Bone marrow (tissue), 2 donors: ENCODE measurements around the gene MYH10.

ENCODE experiments used
- DNase-seq, 2 donors: peaks; one replicate each; lab custom pipeline; 2025; lab: John Stamatoyannopoulos, UW

MYH10 gene

GRCh38 chr17:8609910-8610309, 20.6 kb downstream of the MYH10 start:
- no peak for DNase-seq

- no peak for DNase-seq
Measured at GRCh38 chr17:8608001-8608400, 22.5 kb downstream of the MYH10 start.

GRCh38 chr17:8606401-8606800, 24.1 kb downstream of the MYH10 start:
- no peak for DNase-seq

DNA sequence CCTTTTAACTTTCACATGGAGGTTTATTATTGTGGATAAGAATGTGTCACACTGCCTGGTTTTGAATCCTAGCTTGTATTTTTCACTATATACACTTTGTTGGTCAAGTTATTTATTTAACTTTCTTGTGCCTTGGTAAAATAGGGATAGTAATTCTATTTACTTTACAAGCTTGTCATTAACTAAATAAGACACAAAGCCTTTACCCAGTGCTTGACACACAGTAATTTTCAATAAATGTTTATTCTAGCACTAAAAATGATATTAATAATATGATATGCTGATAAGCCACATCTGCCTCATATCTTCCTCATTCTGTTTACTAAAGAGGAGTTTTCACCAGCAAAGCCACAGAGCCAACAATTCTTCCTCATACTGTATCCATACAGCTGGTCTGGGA, 27.8 kb downstream of the MYH10 start:
- no peak for DNase-seq

GRCh38 chr17:8599351-8600011, 31.0 kb downstream of the MYH10 start:
- no peak for DNase-seq

DNA sequence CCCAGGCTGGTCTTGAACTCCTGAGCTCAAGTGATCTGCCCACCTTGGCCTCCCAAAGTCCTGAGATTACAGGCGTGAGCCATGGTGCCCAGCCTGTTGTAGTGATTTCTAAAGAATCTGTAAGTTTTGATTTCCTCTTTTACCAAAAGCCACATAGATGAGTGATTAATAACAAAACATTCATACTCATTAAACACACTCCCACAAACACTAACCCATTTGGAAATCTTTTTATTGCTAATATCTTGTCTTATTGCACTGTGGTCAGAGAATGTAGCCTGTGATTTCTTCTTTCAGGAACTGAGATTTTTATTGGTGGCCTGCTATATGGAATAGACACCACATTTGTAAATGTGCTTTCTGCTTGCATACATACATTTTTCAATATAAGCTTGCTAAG, 31.6 kb downstream of the MYH10 start:
- no peak for DNase-seq

- no peak for DNase-seq
Measured at GRCh38 chr17:8593830-8594229, 36.7 kb downstream of the MYH10 start.

DNA sequence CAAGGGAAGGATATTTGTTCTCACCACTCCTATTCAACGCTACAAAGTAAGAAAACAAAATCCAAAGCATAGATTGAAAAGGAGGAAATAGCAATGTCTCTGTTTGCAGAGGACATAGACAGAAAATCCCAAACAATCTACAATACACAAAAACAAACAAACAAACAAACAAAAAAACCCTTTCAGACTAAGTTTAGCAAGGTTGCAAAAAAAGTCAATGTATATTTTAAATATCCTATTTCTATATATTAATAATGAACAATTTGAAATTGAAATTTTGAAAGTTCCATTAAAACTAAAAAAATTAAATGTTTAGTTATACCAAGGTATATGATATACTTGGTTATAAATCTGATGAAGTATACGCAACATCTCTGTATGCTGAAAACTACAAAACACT, 37.2 kb downstream of the MYH10 start:
- DNase-seq: no peak

DNA sequence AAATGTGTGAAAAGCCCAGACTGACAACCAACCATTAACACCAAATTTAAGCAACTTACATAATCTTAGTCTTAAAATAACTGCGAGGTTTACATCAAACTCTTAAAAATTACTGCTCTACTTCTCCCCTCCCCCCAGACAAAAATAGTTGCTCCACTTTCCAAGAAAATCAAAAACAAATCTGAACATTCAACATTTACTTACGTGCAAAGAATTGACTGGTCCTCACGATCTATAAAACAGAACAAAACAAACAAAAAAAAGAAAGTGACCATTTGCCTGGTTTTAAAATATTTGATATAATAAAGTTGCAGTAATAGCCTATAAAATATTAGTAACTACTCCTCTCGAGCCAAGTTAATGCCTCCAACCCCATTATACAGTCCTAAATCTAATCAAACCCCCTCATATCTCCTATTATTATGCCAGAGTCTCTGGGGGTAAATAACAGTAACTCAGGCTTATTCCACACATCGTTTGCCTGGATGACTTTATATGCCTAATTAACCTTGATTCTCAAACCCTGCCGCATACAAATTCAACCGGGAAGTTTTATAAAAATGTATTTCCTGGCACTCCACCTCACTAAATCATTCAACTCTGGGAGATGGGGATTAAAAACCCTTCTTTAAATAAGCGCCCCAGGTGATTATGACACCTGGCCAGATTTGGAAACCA, 41.5 kb downstream of the MYH10 start:
- DNase-seq: no peak

DNA sequence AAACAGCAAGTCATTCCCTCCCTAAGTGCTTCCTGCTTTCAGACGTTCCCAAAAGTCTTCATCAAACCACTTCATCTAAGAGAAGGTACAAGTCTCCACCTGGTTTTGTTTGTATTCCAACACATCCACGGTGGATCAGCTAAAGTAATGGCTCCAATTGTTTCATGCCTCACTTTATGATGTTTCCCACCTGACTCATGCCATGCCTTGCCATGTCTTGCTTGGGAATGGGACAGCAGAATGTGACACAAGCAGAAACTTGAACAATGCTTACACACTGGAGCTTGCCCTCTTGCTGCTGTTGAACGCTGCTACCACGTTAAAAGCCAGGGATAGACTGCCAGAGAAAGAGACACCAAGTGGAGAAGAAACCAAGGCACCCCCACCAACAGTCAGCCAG, 43.8 kb downstream of the MYH10 start:
- DNase-seq: no peak

DNA sequence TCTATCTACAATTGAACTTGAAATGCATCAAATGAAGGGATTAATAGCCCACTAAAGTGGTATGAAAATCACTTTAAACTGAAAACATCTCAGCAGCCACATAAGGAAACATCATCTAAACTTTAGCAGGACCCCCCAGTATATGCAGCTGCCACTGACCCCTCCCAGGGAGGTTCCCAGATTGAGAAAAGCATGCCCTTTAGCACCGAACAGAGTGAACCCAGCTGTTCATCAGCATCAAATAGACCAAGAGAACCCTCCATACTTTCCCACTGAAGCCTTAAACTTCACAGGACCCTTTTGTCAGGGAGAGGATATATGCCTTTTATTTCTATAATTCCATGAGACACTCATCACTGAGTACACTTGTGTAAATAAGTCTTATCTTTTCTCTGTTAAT, 44.6 kb downstream of the MYH10 start:
- DNase-seq: no peak

- DNase-seq: no peak
Measured at GRCh38 chr17:8583954-8584353, 46.6 kb downstream of the MYH10 start.

DNA sequence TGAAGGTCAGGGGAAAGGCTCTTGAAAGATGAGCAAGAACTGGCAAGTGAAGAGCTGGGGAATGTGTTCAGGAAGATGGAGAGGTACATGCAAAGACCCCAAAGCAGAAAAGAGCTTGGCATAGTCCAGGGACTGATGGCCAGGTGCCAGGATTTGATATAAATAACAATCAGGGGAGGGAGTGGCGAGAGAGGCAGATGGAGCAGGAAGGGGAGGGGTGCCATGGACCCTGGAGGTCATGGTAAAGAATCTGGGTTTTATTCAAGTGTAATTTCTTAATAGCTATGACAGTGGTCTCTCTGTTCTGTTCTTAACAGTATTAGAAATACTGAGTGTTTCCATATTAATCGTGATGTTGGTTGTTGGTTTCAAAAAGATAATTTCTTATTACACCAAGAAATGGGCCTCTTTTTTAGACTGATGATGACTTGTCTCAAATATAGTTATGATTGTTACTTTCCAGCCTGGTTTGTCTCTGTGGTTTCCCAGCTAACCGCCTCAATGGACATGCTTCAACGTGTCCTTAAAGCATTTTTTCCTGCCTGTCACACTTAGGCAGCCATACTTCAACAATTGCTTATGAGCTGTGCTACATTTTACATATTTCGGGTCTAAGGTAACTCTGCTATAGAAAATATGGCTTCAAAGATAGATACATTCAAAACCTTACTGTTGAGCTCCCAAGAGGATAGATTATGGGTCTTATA, 49.4 kb downstream of the MYH10 start:
- DNase-seq: no peak

DNA sequence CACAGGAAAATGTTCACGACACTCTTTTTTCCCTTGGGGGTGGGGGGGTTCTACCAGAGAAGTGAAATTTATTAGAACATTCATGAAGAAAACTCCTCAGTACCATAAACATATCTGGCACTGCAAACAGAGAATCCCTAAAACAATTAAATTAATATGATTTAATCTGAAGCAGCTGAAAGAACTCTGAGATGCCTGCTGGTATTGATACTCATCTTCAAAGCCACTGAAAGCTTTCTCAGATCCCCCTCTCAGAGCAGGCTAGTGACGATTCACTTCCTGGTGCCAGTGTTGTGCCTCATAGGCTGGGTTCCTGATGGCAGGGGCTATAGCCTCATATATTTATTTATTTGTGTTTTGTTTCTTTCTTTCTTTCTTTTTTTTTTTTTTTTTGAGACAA, 52.7 kb downstream of the MYH10 start:
- DNase-seq: no peak

DNA sequence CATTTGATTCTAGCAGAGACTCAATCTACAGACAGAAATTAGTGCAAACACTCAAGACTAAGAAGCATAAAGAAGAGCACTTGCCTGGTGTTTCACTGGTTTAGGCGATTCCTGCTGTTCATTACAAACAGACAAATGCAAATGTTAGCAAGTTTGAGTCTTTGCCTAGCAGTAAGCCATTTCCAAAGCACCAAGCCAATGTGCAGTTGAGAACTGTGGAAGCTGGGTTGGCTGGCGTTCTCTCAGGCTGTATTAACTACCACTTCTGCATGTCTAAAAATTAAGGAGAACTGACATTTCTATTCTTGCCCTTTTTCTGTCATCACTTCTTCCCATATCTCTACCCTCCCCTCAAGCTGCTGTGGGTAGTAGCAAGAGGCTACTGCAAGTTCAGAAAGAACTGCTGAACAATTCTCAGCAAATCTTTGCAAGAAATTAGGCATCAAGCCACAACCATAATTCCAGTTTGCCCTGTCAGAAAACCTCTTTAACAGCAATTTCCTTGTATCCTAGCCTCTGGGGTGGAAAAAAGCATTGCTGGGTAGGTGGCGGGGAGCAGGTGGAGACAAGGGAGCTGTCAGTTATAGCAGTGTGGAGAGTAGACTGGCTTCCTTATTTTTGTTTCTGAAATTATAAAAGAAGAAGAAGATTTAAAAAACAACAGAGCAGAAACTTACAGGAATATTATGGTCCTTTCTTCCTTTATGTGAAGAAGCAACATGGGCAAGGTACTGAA, 53.8 kb downstream of the MYH10 start:
- DNase-seq: no peak

- no peak for DNase-seq
Measured at GRCh38 chr17:8574687-8575086, 55.8 kb downstream of the MYH10 start.

DNA sequence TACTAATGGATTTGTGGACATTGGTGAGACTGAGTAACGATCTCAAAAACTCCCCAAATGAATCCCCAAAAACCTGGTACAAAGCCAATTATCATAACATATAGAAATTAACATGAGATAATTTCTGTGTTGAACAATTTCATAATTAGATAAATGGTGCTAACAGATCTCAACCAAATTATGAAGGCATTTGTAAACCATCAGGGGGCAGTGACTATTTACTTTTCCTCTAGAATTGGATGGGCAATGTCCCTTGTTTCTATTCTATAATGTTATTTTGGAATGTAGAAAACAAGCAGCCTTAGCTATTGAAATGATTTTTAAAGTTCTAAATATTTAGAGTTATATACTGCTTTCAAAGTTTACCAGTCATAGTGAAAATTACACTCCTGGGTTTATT, 57.8 kb downstream of the MYH10 start:
- DNase-seq: no peak

- no peak for DNase-seq
Measured at GRCh38 chr17:8563981-8564602, 66.4 kb downstream of the MYH10 start.

DNA sequence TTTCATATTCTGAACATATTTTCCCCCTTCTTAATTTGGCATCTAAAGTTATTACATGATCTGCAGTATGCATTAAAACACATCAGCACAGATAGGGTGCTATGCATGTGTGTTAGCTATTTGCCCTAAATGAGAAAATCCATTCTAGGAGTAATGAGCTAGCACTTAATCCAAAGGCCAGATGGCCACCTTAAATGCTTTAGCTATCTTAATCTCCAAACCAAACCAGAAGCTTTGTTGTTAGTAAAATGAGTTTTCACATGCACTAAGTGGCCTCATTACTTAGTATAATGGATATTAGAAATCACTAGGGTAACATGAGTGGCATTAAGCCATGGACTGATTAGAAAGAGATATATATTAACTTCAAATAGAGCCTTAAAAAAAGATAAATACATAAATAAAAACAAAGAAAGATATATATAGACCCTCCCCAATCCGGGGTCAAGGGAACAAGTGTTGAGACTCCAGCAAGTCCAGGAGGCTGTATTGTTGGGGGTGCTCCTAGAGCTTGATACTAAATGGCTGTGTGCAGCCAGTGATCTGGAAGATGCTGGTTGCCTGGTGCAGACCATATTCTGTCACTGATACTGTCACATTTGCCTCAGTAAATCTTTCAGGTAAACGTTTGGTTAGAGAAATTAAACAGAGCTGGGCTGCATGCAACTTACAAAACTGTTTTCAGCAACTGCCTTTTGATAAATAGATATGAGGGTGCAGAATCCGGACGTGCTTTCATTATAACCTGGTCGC, 67.3 kb downstream of the MYH10 start:
- DNase-seq: no peak

GRCh38 chr17:8558144-8558543, 72.4 kb downstream of the MYH10 start:
- DNase-seq: no peak

DNA sequence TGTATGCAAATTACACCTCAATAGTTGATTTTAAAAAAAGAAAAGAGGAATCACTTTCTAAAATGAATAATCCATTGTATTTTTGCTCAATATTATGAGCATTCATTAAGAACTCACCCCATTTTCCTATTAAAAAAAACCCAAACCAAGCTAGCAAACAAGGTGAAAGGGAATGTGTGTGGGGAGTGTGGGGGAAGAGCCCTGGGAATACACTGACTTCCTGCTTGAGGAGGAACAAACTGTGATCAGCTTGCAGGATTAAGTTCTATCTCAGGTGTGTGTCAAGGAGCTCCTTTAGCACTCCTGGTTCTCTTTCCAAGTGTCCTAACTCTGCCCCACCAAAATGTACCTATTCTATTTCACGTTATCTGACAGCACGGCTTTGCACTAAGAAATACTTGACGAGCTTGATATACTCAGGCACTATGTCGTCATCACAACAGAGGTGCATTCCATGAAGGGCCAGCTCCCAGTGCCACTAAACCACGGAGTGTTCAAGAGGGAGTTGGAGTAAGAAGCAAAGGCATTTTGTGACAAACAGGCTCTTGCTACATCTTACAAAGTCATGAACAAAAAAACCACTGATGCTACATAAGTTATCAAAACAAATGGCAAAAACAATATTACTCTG, 73.2 kb downstream of the MYH10 start:
- no peak for DNase-seq
